RWPE2 (cell line): ENCODE data around the gene KRTAP10-7.

Experiments used
- ATAC-seq: fragments of 200-7000 bp; cut with Tn5 transposase; 3 replicates; pipeline ENCODE4 v1.9.1; 2021; ENCODE audit warnings: low read depth
- DNase-seq: peaks from one replicate; pipeline ENCODE4 v3.0.0-alpha.2; 2020; ENCODE audit warnings: low spot score
- H3K27ac ChIP-seq: fragments of 450-650 bp; 2 replicates; pipeline ENCODE4 v1.5.1; 2017; ENCODE audit warnings: mild to moderate bottlenecking; ENCODE audit not compliant: poor library complexity, severe bottlenecking
- H3K27me3 ChIP-seq: fragments of 250-450 bp; sonication (Bioruptor Pico); 2 replicates; pipeline ENCODE4 v1.5.1; 2021; ENCODE audit warnings: mild to moderate bottlenecking, moderate library complexity; ENCODE audit not compliant: insufficient read depth, poor library complexity, severe bottlenecking
- H3K36me3 ChIP-seq: fragments of 250-450 bp; sonication (Bioruptor Pico); 2 replicates; pipeline ENCODE4 v1.5.1; 2020; ENCODE audit warnings: low read depth, mild to moderate bottlenecking, moderate library complexity
- H3K4me1 ChIP-seq: fragments of 250-450 bp; sonication (Bioruptor Pico); 2 replicates; pipeline ENCODE4 v1.5.1; 2021; ENCODE audit warnings: mild to moderate bottlenecking, moderate library complexity; ENCODE audit not compliant: insufficient read depth, poor library complexity, severe bottlenecking
- H3K4me3 ChIP-seq: fragments of 250-450 bp; sonication (Bioruptor Pico); 2 replicates; pipeline ENCODE4 v1.5.1; 2021; ENCODE audit warnings: mild to moderate bottlenecking, moderate library complexity; ENCODE audit not compliant: severe bottlenecking
- H3K9me3 ChIP-seq: fragments of 250-450 bp; sonication (Bioruptor Pico); 2 replicates; pipeline ENCODE4 v1.5.1; 2021; ENCODE audit warnings: mild to moderate bottlenecking, moderate library complexity; ENCODE audit not compliant: severe bottlenecking
- CTCF ChIP-seq: fragments of 450-650 bp; IDR thresholded peaks from one replicate; pipeline ENCODE4 v1.5.1; 2017; ENCODE audit warnings: mild to moderate bottlenecking, moderate library complexity; ENCODE audit not compliant: poor library complexity, severe bottlenecking

Gene KRTAP10-7

GRCh38 chr21:44647222-44647552 lies 46.8 kb downstream of the KRTAP10-7 start:
- no peak for TF ChIP-seq CTCF
- ATAC-seq (no peak), DNase-seq (no peak)
- H3K4me3 ChIP-seq = no peak overlapping the region
- no peaks in the 10 kb centered on the region for H3K36me3 ChIP-seq
- no peaks in the 10 kb centered on the region for H3K4me1 ChIP-seq
- no peaks in the 10 kb centered on the region for H3K9me3 ChIP-seq
- no peak overlapping the region for H3K27ac ChIP-seq
- no peaks in the 10 kb centered on the region for H3K27me3 ChIP-seq

GRCh38 chr21:44648557-44649311 lies 48.3 kb downstream of the KRTAP10-7 start:
- no peaks in the 10 kb centered on the region for H3K9me3 ChIP-seq
- no peaks in the 10 kb centered on the region for H3K36me3 ChIP-seq
- H3K27ac ChIP-seq = no peak overlapping the region
- H3K27me3 ChIP-seq = no peaks in the 10 kb centered on the region
- ATAC-seq = no peak
- H3K4me1 ChIP-seq = no peaks in the 10 kb centered on the region
- no peak for TF ChIP-seq CTCF
- DNase-seq = no peak
- H3K4me3 ChIP-seq = no peak overlapping the region

- Histone ChIP-seq H3K4me3 (no peak overlapping the region), H3K9me3 (no peaks in the 10 kb centered on the region), H3K36me3 (no peaks in the 10 kb centered on the region), H3K4me1 (no peaks in the 10 kb centered on the region), H3K27ac (no peak overlapping the region), H3K27me3 (peaks cover 6% of the 10 kb centered on the region)
- no peak for TF ChIP-seq CTCF
- DNase-seq (no peak), ATAC-seq (no peak)
Observed at GRCh38 chr21:44649521-44650100, 49.2 kb downstream of the KRTAP10-7 start.

- ATAC-seq (no peak), DNase-seq (no peak)
- TF ChIP-seq CTCF = no peak
- no peaks in the 10 kb centered on the region for H3K36me3 ChIP-seq
- no peak overlapping the region for H3K27ac ChIP-seq
- H3K4me3 ChIP-seq = no peak overlapping the region
- H3K27me3 ChIP-seq = peaks cover 6% of the 10 kb centered on the region
- no peaks in the 10 kb centered on the region for H3K9me3 ChIP-seq
- H3K4me1 ChIP-seq = no peaks in the 10 kb centered on the region
Observed at GRCh38 chr21:44650265-44650972, 50.0 kb downstream of the KRTAP10-7 start.
